ENCODE data around the gene ACIN1. TPM values are rescaled to one million over a fixed set of nuclear protein-coding genes. Genes with fewer than 3 reads are reported as not detected.
A peak's percentile ranks its signal among the peaks of the same experiment; 100 is the strongest.

Gene ACIN1
- total and polyA plus RNA-seq, 2 of the 13 experiments (the other 11 are each of a cell fraction or from before 2014, with no cell fraction given): 165 to 183 TPM

DNA sequence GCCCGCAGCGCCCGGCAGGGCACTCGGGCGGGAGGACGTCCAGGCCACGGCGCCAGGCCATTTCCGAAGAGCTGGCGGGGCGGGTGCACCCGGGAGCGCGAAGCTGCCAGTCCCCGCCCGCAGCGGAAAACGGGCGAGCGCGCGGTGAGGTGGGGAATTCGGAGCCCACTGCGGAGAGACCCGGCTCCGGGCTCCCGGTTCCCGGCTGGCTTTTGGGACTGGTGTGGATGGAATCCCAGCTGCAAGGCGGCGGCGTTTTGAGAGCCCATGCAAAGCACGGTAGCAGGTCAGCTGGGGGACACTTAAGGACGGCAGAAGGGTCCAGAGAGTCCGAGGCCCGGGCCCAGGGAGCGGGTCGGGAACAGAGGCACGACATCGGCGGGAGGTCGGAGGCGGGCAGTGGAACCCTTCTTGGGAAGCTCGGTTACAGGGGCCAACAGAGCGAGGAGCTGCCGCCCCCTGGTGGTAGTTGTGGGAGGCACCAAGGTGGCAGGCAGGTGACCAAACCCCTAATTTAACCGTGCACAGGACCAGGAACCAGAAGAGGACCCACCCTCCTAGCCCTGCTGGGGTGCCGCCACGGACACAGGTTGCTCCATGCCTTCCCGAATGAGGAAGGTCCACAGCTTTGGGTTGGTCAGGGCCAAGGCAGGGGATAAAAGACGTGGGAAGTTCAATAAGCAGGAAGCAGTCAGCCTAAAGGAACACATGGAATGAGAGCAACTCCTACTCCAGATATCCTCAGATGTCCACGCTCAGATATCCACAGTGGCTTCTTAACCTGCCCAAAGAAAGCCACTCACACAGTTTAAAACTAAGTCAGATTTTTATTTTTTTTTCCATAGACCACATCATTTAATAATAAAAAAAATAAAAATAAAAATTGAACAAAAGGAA, 36.9 kb downstream of the ACIN1 start (continued):
- TF ChIP-seq ZNF484 (CRISPR knock-in tag; IDR thresholded peaks at IDR 0.05; ENCODE audit: borderline replicate concordance, low read depth): no peak
- peak; percentile 90 for TF ChIP-seq KAT7 (CRISPR knock-in tag; IDR thresholded peaks at IDR 0.05; ENCODE audit: borderline replicate concordance)
- peak; percentile 35; the same call in 1 of the 2 replicates for TF ChIP-seq ETV5 (CRISPR knock-in tag; IDR thresholded peaks at IDR 0.05; ENCODE audit: borderline replicate concordance)
- no peak for TF ChIP-seq SRSF9 (IDR thresholded peaks at IDR 0.05; ENCODE audit: borderline replicate concordance, insufficient read depth, low read depth, low read length, poor library complexity, severe bottlenecking)
- TF ChIP-seq ZNF766 (CRISPR knock-in tag; IDR thresholded peaks at IDR 0.05; ENCODE audit: borderline replicate concordance): peak; percentile 43; the same call in 1 of the 2 replicates
- no peak; the same call in 1 of the 2 replicates for TF ChIP-seq ZNF816 (CRISPR knock-in tag; IDR thresholded peaks at IDR 0.05; ENCODE audit: borderline replicate concordance)
- TF ChIP-seq ZFP62 (CRISPR knock-in tag; IDR thresholded peaks at IDR 0.05): no peak; the same call in 1 of the 2 replicates
- TF ChIP-seq RAD51 (IDR thresholded peaks at IDR 0.05; ENCODE audit: borderline replicate concordance): no peak
- TF ChIP-seq, protein P1, sequence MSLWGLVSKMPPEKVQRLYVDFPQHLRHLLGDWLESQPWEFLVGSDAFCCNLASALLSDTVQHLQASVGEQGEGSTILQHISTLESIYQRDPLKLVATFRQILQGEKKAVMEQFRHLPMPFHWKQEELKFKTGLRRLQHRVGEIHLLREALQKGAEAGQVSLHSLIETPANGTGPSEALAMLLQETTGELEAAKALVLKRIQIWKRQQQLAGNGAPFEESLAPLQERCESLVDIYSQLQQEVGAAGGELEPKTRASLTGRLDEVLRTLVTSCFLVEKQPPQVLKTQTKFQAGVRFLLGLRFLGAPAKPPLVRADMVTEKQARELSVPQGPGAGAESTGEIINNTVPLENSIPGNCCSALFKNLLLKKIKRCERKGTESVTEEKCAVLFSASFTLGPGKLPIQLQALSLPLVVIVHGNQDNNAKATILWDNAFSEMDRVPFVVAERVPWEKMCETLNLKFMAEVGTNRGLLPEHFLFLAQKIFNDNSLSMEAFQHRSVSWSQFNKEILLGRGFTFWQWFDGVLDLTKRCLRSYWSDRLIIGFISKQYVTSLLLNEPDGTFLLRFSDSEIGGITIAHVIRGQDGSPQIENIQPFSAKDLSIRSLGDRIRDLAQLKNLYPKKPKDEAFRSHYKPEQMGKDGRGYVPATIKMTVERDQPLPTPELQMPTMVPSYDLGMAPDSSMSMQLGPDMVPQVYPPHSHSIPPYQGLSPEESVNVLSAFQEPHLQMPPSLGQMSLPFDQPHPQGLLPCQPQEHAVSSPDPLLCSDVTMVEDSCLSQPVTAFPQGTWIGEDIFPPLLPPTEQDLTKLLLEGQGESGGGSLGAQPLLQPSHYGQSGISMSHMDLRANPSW (CRISPR knock-in tag; IDR thresholded peaks at IDR 0.05; ENCODE audit: borderline replicate concordance): no peak
- no peak for TF ChIP-seq JUNB (CRISPR knock-in tag; IDR thresholded peaks at IDR 0.05; ENCODE audit: borderline replicate concordance)
- no peak; the same call in 1 of the 2 replicates for TF ChIP-seq ZSCAN22 (CRISPR knock-in tag; IDR thresholded peaks at IDR 0.05)
- TF ChIP-seq, protein P2, sequence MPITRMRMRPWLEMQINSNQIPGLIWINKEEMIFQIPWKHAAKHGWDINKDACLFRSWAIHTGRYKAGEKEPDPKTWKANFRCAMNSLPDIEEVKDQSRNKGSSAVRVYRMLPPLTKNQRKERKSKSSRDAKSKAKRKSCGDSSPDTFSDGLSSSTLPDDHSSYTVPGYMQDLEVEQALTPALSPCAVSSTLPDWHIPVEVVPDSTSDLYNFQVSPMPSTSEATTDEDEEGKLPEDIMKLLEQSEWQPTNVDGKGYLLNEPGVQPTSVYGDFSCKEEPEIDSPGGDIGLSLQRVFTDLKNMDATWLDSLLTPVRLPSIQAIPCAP (CRISPR knock-in tag; IDR thresholded peaks at IDR 0.05; ENCODE audit: low read depth): no peak
- TF ChIP-seq, protein P3, sequence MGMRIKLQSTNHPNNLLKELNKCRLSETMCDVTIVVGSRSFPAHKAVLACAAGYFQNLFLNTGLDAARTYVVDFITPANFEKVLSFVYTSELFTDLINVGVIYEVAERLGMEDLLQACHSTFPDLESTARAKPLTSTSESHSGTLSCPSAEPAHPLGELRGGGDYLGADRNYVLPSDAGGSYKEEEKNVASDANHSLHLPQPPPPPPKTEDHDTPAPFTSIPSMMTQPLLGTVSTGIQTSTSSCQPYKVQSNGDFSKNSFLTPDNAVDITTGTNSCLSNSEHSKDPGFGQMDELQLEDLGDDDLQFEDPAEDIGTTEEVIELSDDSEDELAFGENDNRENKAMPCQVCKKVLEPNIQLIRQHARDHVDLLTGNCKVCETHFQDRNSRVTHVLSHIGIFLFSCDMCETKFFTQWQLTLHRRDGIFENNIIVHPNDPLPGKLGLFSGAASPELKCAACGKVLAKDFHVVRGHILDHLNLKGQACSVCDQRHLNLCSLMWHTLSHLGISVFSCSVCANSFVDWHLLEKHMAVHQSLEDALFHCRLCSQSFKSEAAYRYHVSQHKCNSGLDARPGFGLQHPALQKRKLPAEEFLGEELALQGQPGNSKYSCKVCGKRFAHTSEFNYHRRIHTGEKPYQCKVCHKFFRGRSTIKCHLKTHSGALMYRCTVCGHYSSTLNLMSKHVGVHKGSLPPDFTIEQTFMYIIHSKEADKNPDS (CRISPR knock-in tag; IDR thresholded peaks at IDR 0.05): no peak
- no peak for TF ChIP-seq ZNF296 (CRISPR knock-in tag; conservative IDR thresholded peaks at IDR 0.05)
- TF ChIP-seq JDP2 (CRISPR knock-in tag; IDR thresholded peaks at IDR 0.05; ENCODE audit: borderline replicate concordance): peak; percentile 43; the same call in 1 of the 2 replicates
- peak; percentile 39; the same call in 1 of the 2 replicates for TF ChIP-seq ESRRA (CRISPR knock-in tag; IDR thresholded peaks at IDR 0.05; ENCODE audit: low read depth)
- TF ChIP-seq, protein P4, sequence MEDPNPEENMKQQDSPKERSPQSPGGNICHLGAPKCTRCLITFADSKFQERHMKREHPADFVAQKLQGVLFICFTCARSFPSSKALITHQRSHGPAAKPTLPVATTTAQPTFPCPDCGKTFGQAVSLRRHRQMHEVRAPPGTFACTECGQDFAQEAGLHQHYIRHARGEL (CRISPR knock-in tag; IDR thresholded peaks at IDR 0.05): peak; percentile 83
- TF ChIP-seq, protein P5, sequence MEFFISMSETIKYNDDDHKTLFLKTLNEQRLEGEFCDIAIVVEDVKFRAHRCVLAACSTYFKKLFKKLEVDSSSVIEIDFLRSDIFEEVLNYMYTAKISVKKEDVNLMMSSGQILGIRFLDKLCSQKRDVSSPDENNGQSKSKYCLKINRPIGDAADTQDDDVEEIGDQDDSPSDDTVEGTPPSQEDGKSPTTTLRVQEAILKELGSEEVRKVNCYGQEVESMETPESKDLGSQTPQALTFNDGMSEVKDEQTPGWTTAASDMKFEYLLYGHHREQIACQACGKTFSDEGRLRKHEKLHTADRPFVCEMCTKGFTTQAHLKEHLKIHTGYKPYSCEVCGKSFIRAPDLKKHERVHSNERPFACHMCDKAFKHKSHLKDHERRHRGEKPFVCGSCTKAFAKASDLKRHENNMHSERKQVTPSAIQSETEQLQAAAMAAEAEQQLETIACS (CRISPR knock-in tag; IDR thresholded peaks at IDR 0.05): peak; percentile 58; the same call in 1 of the 2 replicates

Data from HepG2 (cell line).